Stimulated activated CD8-positive, alpha-beta memory T cell treated with anti-CD3 and anti-CD28 coated beads, Interleukin-15, amount 100 ng/mL, for 48 hours (primary cell): Measurements from ENCODE around the gene RAB8B.
A peak's percentile ranks its signal among the peaks of the same experiment; 100 is the strongest.

Experiments used
- DNase-seq, 2 donors: peaks; one replicate each; pipeline ENCODE4 v3.0.0-alpha.2; 2020; ENCODE audit warnings: low read depth in 2 of 2

RAB8B gene

GRCh38 chr15:63185206-63185605, 4.2 kb upstream of the RAB8B start:
- no peak for DNase-seq

GRCh38 chr15:63186065-63186464, 3.3 kb upstream of the RAB8B start:
- no peak for DNase-seq

- no peak for DNase-seq
These were observed 1.7 kb upstream of the RAB8B start for GRCh38 chr15:63187589-63188226.

- peak in 1 of 2 donors; percentile 9 for DNase-seq
These were observed 1.0 kb upstream of the RAB8B start for GRCh38 chr15:63188247-63188925.

- no peak for DNase-seq
These were observed 749 bp downstream of the RAB8B start for GRCh38 chr15:63189941-63190768.

- DNase-seq, result no peak
These were observed 1.6 kb downstream of the RAB8B start for GRCh38 chr15:63190769-63191649.

GRCh38 chr15:63191895-63192618, 2.7 kb downstream of the RAB8B start:
- peak in 1 of 2 donors; percentile 13 for DNase-seq

GRCh38 chr15:63192619-63193206, 3.3 kb downstream of the RAB8B start:
- peak in 1 of 2 donors; percentile 24 for DNase-seq

- DNase-seq, result no peak
These were observed 4.9 kb downstream of the RAB8B start for GRCh38 chr15:63194302-63194701.

- no peak for DNase-seq
These were observed 5.6 kb downstream of the RAB8B start for GRCh38 chr15:63194880-63195568.

GRCh38 chr15:63195569-63196015, 6.2 kb downstream of the RAB8B start:
- no peak for DNase-seq

GRCh38 chr15:63196842-63197241, 7.4 kb downstream of the RAB8B start:
- no peak for DNase-seq

- DNase-seq, result no peak
These were observed 8.2 kb downstream of the RAB8B start for GRCh38 chr15:63197626-63198025.

GRCh38 chr15:63198371-63199250, 9.2 kb downstream of the RAB8B start:
- DNase-seq, result no peak

- no peak for DNase-seq
These were observed 11.3 kb downstream of the RAB8B start for GRCh38 chr15:63200464-63201249.

GRCh38 chr15:63202861-63203260, 13.5 kb downstream of the RAB8B start:
- no peak for DNase-seq

- peak; percentile 40 to 49 for DNase-seq
These were observed 14.2 kb downstream of the RAB8B start for GRCh38 chr15:63203451-63204090.

GRCh38 chr15:63206079-63206478, 16.7 kb downstream of the RAB8B start:
- DNase-seq, result no peak
